22Rv1 (cell line): Measurements from ENCODE around the gene ABL1.

Experiments
- ZFX ChIP-seq: fragments of 450-650 bp; IDR thresholded peaks from 2 replicates; pipeline ENCODE4 v1.6.1; 2017; ENCODE audit warnings: antibody characterized with exemption, borderline replicate concordance
- TF ChIP-seq, protein P1 (sequence below): fragments of 450-650 bp; IDR thresholded peaks from 2 replicates; pipeline ENCODE4 v1.5.1; 2017; ENCODE audit warnings: mild to moderate bottlenecking

DNA sequence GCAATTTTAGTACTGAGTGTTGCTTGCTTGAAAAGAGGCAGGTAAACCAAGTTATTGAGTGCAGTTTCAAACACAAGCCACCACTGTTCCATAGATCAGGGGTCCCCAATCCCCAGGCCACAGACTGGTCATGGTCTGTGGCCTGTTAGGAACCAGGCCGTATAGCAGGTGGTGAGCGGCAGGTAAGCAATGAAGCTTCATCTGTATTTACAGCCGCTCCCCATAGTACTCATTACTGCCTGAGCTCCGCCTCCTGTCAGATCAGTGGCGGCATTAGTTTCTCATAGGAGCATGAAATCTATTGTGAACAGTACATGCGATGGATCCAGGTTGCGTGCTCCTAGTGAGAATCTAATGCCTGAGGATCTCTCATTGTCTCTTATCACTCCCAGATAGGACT, 41.5 kb upstream of the ABL1 start:
- TF ChIP-seq, protein P1, sequence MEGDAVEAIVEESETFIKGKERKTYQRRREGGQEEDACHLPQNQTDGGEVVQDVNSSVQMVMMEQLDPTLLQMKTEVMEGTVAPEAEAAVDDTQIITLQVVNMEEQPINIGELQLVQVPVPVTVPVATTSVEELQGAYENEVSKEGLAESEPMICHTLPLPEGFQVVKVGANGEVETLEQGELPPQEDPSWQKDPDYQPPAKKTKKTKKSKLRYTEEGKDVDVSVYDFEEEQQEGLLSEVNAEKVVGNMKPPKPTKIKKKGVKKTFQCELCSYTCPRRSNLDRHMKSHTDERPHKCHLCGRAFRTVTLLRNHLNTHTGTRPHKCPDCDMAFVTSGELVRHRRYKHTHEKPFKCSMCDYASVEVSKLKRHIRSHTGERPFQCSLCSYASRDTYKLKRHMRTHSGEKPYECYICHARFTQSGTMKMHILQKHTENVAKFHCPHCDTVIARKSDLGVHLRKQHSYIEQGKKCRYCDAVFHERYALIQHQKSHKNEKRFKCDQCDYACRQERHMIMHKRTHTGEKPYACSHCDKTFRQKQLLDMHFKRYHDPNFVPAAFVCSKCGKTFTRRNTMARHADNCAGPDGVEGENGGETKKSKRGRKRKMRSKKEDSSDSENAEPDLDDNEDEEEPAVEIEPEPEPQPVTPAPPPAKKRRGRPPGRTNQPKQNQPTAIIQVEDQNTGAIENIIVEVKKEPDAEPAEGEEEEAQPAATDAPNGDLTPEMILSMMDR: no peak
- no peak for TF ChIP-seq ZFX
